GM13976 (cell line): ENCODE measurements around the gene GTPBP10.
"Not testable (repeated sequence)": the region's sequence is repeated elsewhere in the genome, so short reads cannot be mapped to it uniquely, and the experiment has no call there.

Experiments
- DNase-seq: peaks from one replicate; pipeline ENCODE4 v3.0.0; 2012; ENCODE audit warnings: low spot score
- in situ Hi-C: fragments of 300-500 bp; cut with MboI; formaldehyde crosslinking; loops from one replicate; pipeline ENCODE4 v1.12.0; 2022; ENCODE audit warnings: low sequenced_read_pairs, mixed read lengths, inconsistent platforms; ENCODE audit not compliant: unreplicated experiment
- TF ChIP-seq, protein P1 (sequence below): IDR thresholded peaks from 2 replicates; pipeline ENCODE4 v1.5.1; 2012; ENCODE audit warnings: borderline replicate concordance, mild to moderate bottlenecking; ENCODE audit not compliant: insufficient read depth; ENCODE audit errors: extremely low read depth, missing control alignments, control extremely low read depth

GTPBP10 gene

DNA sequence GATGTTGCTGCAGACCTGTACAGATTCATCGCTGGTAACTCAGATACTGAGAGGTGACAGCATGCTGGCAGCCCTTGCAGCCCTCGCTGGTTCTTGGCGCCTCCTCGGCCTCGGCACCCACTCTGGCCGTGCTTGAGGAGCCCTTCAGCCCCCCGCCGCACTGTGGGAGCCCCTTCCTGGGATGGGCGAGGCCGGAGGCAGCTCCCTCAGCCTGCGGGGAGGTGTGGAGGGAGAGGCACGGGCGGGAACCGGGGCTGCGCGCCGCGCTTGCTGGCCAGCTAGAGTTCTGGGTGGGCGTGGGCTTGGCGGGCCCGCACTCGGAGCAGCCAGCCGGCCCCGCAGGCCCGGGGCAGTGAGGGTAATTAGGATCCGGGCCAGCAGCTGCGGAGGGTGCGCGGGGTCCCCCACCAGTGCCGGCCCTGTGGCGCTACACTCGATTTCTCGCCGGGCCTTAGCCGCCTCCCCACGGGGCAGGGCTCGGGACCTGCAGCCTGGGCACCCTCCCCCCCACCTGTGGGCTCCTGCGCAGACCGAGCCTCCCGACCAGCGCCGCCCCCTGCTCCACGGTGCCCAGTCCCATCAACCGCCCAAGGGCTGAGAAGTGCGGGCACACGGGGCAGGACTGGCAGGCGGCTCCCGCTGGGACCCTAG lies 12.2 kb upstream of the GTPBP10 start:
- TF ChIP-seq, protein P1, sequence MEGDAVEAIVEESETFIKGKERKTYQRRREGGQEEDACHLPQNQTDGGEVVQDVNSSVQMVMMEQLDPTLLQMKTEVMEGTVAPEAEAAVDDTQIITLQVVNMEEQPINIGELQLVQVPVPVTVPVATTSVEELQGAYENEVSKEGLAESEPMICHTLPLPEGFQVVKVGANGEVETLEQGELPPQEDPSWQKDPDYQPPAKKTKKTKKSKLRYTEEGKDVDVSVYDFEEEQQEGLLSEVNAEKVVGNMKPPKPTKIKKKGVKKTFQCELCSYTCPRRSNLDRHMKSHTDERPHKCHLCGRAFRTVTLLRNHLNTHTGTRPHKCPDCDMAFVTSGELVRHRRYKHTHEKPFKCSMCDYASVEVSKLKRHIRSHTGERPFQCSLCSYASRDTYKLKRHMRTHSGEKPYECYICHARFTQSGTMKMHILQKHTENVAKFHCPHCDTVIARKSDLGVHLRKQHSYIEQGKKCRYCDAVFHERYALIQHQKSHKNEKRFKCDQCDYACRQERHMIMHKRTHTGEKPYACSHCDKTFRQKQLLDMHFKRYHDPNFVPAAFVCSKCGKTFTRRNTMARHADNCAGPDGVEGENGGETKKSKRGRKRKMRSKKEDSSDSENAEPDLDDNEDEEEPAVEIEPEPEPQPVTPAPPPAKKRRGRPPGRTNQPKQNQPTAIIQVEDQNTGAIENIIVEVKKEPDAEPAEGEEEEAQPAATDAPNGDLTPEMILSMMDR, result no peak
- in situ Hi-C loops, result no loop called here
- no peak for DNase-seq

DNA sequence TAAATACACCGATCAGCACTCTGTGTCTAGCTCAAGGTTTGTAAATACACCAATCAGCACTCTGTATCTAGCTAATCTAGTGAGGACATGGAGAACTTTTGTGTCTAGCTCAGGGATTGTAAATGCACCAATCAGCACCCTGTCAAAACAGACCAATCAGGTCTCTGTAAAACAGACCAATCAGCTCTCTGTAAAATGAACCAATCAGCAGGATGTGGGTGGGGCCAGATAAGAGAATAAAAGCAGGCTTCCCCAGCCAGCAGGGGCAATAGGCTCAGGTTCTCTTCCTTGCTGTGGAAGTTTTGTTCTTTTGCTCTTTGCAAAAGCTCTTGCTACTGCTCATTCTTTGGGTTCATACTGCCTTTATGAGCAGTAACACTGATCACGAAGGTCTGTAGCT lies 11.6 kb upstream of the GTPBP10 start:
- in situ Hi-C loops, DNase-seq: not testable (repeated sequence)

DNA sequence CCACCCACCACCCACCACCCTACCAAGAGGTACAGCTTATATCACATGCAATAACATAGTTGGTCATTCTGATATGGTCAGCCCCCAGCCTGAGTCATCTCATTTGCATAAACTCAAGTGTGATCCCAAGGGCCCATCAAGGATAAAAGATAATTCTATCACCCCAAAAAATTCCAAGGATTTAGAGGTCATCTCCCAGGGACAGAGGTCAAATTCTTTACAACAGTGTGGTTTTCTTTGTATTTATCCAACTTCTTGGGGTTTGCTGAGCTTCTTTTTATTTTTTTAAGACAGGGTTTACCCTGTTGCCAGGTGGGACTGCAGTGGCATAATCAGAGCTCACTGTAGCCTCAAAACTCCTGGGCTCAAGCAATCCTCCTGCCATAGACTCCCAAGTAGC lies 9.4 kb upstream of the GTPBP10 start:
- in situ Hi-C loops, result no loop called here
- TF ChIP-seq, protein P1, result no peak
- no peak for DNase-seq

DNA sequence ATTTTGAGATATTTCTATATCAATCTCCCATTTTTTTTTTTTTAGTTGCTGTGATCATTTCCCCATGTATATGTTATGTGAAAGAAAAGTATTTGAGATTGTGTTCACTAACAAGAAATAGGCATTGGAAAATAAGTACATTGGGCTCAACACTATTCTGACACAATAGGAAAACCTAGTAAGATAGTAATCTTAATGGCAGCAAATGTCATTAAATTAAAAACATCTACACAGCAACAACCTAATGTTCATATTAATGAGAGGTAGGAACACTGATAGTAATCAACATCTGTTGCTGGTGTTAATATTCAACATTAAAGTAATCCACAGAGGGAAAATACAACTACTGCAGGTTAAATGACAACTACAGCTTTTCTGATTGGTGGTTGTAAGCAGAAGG lies 1.5 kb upstream of the GTPBP10 start:
- DNase-seq, result no peak
- TF ChIP-seq, protein P1, result no peak
- in situ Hi-C loops, result no loop called here

DNA sequence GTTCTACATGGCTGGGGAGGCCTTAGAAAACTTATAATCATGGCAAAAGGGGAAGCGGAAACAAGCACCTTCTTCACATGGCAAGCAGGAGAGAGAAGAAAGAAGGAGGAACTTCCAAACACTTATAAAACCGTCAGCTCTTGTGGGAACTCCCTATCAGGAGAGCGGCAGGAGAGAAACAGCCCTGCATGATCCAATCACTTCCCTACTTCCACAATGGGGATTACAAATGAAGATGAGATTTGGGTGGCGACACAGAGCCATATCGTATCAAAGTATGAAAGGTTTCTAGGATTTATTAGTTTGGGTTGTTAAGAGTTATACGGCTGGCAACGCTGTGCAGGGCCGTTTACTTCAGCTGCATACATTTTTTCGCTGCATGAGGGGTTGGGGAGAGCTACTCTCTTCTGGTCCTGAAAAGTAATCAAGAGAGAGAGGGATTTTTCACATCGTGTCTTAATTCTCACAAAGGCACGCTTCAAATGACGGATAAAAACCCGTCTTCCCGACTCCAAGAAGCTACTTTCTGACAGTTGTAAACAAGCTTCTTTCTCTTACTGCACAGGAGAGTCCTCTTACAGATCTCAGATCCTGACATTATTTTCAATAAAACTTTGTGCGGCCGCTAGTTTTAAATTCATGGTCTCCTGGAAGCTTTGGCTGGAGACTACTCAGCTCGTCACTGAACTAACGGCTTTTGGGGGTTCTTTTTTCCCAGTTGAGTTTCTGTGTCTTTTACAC lies 751 bp upstream of the GTPBP10 start:
- TF ChIP-seq, protein P1, result no peak
- in situ Hi-C loops, result no loop called here
- DNase-seq, result peak; percentile 25

DNA sequence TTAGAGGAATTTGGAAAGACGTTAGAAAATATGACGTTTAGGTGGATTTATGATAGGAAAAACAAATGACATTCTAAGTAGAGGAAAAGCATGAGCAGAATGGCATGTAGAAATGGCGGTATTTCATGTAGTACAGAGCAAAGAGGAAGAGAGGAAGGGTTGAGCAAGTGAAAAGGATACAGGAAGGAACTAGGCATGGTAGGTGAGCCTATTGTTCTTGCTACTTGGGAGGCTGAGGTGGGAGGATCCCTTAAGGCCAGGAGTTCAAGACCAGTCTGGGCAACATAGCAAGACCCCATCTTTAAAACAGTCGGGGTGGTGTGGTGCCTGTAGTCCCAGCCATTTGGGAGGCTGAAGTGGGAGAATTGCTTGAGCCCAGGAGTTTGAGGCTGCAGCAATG lies 1.2 kb downstream of the GTPBP10 start:
- in situ Hi-C loops, result no loop called here
- TF ChIP-seq, protein P1, result no peak

DNA sequence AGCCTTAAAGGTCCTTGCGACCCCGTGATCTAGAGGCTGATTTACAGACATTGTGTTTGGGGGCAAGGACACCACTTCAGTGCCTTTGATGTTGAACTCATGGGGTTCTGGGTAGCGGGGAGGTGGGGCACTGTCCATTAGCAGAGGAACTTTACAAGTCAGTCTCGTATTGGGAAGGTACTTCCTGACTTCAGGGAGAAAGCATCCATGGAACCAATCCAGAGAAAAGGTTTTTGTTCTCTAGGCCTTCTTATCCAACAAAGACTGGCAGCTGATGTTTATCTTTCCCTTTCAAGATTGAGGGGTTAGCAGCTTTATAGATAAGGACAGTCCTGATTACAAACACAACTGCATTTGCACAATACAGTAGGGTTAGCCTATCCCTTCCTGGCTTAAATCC lies 2.8 kb downstream of the GTPBP10 start:
- DNase-seq, result no peak
- TF ChIP-seq, protein P1, result no peak
- in situ Hi-C loops, result no loop called here

More for the DNA sequence above, 1.2 kb downstream of the GTPBP10 start:
- DNase-seq, result no peak

DNA sequence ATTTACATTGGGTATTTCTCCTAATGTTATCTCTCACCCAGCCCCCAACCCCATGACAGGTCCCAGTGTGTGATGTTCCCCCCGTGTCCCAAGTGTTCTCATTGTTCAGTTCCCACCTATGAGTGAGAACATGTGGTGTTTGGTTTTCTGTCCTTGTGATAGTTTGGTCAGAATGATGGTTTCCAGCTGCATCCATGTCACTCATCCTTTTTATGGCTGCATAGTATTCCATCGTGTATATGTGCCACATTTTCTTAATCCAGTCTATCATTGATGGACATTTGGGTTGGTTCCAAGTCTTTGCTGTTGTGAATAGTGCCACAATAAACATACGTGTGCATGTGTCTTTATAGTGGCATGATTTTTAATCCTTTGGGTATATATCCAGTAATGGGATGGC lies 3.5 kb downstream of the GTPBP10 start:
- DNase-seq, in situ Hi-C loops: not testable (repeated sequence)
